Esophagus squamous epithelium (tissue), 4 donors: ENCODE measurements around the gene ZNF683.

ENCODE experiments used
- CTCF ChIP-seq, 6 experiments: fragments of 450-650 bp in 4 of 6; fragments of 200-600 bp in 2 of 6; sonication (generic) in 2 of 6; IDR thresholded peaks; one replicate each; pipeline ENCODE4 v1.5.1; 2016 to 2019; ENCODE audit warnings: antibody characterized with exemption in 6 of 6, mild to moderate bottlenecking in 4 of 6, moderate library complexity in 4 of 6
- POLR2A ChIP-seq, 4 donors: fragments of 450-650 bp; IDR thresholded peaks; one replicate each; pipeline ENCODE4 v1.6.1; 2017; ENCODE audit warnings: antibody characterized with exemption in 4 of 4, mild to moderate bottlenecking in 4 of 4, moderate library complexity in 3 of 4

- TF ChIP-seq POLR2A (IDR thresholded peaks at IDR 0.05) (no peak), CTCF (IDR thresholded peaks at IDR 0.05) (no peak)
Observed at GRCh38 chr1:26410706-26411623, 38.4 kb upstream of the ZNF683 start, which contains the start of gene LIN28A.
